ENCODE data around the gene CAMKK1.

DNA sequence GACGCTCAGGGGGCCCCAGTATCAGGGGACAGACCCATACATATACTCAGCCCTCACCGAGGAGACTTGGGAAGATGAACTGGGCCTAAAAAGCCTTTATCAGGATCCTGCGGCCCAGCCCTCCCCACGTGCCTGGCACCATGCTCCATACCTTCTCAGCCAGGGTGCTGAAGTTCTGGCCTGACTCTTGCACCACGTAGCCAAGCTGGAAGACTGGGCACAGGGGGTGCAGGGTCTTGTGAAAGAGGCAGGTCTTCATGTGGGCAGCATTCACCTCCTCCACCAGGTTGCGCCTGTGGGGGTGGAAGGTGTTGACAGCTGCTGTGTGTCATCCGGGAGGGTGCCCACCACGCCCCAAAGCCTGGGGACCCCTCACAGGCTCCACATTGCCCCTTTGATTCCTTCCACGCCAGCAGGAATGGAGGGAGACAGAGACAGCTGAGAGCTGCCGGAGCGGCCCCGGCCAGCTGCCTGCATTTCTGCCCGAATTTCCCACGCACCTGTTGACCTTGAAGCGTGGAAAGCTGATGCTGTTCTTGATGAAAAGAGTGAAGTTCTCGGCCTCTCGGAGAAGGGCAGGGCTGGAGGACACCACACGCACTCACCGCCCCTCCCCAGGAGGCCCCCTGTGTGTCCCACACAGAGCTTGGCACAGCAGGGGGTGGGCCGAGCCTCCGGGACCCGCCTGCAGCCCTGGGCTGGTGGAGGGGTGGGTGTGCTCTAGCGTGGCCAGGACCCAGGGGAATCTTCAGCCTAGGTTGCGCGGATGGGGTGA, 10.4 kb upstream of the CAMKK1 start:
- TF ChIP-seq, protein P1, sequence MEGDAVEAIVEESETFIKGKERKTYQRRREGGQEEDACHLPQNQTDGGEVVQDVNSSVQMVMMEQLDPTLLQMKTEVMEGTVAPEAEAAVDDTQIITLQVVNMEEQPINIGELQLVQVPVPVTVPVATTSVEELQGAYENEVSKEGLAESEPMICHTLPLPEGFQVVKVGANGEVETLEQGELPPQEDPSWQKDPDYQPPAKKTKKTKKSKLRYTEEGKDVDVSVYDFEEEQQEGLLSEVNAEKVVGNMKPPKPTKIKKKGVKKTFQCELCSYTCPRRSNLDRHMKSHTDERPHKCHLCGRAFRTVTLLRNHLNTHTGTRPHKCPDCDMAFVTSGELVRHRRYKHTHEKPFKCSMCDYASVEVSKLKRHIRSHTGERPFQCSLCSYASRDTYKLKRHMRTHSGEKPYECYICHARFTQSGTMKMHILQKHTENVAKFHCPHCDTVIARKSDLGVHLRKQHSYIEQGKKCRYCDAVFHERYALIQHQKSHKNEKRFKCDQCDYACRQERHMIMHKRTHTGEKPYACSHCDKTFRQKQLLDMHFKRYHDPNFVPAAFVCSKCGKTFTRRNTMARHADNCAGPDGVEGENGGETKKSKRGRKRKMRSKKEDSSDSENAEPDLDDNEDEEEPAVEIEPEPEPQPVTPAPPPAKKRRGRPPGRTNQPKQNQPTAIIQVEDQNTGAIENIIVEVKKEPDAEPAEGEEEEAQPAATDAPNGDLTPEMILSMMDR (IDR thresholded peaks at IDR 0.05; ENCODE audit: borderline replicate concordance, extremely low read depth, low read length, poor library complexity, severe bottlenecking), result no peak
- no peak for TF ChIP-seq EZH2 (IDR thresholded peaks at IDR 0.05; ENCODE audit: borderline replicate concordance, low read depth, low read length, severe bottlenecking)

All from DND-41 (cell line).